Epithelial cell of prostate (primary cell): ENCODE results near the gene ZGLP1.

ENCODE experiments used
- DNase-seq: peaks from one replicate; pipeline ENCODE4 v3.0.0-alpha.2; 2011; ENCODE audit warnings: low read depth, low spot score
- H3K27ac ChIP-seq: fragments of 450-650 bp; 2 replicates; pipeline ENCODE4 v1.5.1; 2017; ENCODE audit warnings: mild to moderate bottlenecking

The ZGLP1 gene

GRCh38 chr19:10256551-10256950, 53.1 kb downstream of the ZGLP1 start:
- DNase-seq, result no peak
- no peak overlapping the region for H3K27ac ChIP-seq

- DNase-seq, result no peak
- no peak overlapping the region for H3K27ac ChIP-seq
Observed at GRCh38 chr19:10255358-10255757, 54.3 kb downstream of the ZGLP1 start.
